ENCODE data around the gene AIF1.

Gene AIF1

GRCh38 chr6:31645325-31645724, 30.3 kb downstream of the AIF1 start:
- DNase-seq = no peak

GRCh38 chr6:31651602-31652191, 36.7 kb downstream of the AIF1 start:
- DNase-seq = no peak

DNA sequence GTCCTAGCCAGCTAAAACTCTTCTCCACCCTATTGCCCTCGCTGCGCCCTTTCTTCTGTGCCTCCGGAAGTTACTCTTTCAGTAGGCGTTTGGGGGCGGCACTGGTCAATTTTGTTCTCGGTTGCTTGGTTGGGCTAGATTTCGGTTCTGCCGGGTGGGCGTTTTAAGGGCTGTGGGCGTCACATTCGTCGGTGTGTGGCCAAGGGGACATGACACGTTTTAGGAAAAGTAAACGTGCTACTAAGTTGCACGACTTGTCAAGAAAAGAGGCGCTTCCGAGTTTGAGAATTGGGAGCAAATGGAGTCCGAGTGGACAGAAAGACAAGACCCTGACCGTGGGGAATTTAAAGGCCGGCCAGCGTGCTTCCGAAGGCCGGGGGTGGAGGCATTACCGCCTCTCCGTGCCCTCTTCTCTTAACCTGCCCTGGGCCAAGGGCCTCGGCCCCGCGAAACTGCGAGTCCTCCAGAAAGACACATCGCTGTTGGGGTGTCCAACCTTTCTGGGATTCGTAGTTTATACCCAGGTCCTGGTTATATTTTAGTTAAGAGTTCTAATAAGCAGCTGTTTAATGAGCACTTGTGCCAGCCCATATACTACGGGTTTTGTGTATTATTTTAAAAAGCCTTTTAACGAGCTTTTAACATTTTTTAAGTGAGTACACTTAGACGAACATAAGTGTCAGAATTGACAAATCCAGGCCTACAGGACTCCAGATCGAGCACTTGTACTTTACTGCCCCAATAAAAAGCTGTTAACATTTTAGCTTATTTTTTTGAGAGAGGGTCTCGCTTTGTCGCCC, 38.1 kb downstream of the AIF1 start:
- no peak for DNase-seq

- no peak for DNase-seq
These were observed 39.7 kb downstream of the AIF1 start for GRCh38 chr6:31654574-31655348.

DNA sequence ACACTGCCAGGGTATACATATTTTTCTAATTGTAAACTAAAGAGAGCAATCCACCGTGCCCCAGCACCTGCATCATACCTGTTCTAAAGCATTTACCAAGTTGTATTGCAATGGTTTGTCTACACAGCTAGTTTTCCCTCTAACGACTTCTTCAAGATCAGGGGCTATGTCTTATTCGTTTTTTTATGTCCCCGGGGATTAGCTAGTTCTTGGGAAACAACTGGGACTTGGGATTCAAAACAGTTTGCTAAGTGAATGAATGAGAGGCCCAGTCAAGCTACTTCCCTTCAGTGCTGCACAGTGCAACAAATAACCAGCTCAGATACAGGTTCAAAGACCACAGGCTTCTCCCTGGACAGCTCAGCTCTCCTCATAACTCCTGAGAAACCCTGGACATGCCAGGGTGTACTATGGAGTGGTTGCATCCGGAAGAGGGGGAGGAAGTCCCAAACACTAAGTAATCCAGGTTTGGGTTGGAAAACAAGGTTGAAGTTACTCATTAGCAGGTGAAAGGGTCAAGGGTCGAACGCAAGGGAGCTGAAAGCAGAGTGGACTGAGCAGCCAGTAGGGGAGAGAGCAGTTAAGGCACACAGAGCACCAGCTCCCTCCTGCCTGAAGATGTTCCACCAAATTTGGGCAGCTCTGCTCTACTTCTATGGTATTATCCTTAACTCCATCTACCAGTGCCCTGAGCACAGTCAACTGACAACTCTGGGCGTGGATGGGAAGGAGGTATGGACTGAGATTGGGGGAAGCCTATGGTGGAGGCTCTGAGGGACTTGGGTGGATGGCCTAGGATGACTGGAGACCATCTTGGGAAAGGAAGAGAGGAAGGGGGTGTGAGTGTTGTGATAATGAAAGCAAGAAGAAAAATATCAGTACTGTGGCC, 40.6 kb downstream of the AIF1 start, which contains the start of gene APOM:
APOM (plus strand) TSS at position 546 of the 889 bp plus-strand sequence; CDS start at position 619, 73 bp downstream.
- DNase-seq = no peak

DNA sequence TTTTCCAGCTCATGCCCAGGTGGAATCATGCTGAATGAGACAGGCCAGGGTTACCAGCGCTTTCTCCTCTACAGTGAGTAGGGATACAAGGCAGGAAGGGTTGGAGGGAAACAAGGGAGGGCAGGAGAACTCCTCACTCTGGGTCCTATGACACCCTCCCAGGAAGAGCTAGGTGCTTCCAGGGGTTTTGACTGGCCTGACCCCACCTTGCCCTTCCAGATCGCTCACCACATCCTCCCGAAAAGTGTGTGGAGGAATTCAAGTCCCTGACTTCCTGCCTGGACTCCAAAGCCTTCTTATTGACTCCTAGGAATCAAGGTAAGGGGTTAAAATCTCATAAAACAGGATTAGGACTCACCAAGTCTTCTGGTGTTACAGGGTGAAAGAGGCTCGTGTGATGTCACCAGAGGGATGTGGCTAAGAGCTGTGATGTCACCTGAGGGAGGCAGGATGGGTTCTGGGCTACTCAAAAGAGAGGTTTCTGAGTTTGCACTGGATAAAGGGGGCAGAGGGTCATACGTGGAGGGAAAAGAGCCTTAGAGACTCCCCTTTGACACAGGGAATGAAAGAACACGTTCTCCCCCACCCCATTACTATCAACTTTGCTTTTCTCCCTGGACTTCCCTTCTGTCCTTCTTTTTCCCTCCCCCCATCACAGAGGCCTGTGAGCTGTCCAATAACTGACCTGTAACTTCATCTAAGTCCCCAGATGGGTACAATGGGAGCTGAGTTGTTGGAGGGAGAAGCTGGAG, 42.5 kb downstream of the AIF1 start:
- no peak for DNase-seq

DNA sequence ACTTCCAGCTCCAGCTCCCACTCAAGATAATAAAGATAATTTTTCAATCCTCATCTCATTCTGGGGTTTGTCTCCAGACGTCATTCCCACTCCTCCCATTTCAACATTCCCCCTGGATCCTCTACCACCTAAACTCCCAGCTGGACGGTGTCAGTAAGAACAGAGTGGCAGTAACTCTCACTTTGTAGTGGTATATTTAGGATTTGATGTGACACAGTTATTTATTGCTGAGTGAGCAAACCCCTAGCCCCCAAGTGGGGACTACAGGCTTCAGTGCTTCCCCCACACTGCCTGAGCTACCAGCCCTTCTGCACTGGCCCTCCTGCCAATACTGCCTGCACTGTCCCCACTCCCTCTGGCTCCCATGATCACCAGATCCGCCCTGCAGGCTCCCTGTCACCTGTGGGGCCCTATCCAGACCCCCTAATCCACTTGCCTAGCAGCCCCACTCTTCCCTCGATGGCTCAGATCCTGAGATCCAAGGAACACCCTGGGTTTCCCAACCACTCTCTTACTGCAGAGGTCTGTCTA, 43.2 kb downstream of the AIF1 start:
- no peak for DNase-seq

DNA sequence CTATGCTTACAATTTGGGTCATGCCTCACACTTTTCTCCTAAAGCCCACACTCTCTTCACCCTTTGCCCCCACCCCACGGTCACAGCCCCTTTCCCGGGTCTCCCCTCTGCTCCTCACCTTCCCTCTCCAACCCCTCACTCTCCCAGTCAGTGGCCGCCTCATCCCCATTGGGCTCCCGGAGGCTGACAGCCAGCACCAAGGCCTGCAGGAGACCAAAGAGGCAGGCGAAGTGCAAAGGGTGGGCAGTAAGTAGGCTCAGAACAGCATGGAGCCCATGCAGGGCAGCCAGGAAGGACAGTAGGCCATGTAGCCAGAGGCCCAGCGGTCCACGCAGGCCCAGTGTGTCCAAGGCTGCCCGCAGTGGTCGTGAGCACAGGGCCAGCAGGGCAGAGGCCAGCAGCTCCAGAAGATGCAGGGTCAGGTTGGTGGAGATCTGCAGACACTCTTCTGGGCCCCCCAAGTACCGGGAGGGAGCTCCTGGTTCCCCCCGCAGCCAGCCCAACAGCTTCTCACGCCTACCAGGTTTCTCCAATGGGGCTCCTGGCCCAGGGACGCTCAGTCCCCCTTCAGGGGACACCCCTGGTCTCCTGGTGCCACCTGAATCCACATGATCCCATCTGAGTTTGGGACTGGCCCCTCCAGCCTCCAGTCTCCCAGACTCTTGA, 44.1 kb downstream of the AIF1 start:
- no peak for DNase-seq

DNA sequence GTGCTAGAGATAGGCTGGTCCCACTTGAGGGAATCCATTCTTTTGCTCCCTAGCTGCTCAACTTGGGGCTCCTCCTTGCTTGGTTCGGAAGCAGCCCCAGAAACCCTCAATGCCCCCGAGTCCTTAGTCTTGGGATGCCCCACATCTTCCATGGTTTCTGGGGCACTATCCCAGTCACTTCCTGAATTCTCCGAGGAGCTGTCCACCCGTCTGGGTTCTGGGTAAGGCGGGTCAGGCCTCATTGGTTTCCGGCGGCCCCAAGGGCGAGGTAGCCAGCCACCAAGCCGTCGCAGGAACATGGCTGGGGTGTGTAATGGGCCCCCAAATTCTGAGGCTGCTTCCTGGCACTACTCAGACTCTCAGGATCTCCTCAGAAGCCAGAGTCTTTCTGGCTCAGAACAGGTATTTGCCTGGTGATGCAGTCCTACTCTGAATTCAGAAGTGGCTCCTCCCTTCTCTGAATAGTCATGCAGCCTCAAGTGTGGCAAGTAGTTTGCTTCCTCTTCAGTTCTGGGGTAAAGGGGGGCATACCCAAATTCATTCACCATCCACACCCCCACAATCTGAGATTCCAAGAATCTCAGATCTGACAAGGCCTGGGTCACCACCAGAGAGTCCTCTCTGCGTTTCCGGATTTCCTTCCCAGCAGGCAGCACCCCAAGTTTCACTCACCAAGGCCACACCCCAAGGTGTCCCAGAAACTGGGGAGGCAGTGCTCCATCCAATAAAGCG, 44.8 kb downstream of the AIF1 start:
- DNase-seq = no peak

DNA sequence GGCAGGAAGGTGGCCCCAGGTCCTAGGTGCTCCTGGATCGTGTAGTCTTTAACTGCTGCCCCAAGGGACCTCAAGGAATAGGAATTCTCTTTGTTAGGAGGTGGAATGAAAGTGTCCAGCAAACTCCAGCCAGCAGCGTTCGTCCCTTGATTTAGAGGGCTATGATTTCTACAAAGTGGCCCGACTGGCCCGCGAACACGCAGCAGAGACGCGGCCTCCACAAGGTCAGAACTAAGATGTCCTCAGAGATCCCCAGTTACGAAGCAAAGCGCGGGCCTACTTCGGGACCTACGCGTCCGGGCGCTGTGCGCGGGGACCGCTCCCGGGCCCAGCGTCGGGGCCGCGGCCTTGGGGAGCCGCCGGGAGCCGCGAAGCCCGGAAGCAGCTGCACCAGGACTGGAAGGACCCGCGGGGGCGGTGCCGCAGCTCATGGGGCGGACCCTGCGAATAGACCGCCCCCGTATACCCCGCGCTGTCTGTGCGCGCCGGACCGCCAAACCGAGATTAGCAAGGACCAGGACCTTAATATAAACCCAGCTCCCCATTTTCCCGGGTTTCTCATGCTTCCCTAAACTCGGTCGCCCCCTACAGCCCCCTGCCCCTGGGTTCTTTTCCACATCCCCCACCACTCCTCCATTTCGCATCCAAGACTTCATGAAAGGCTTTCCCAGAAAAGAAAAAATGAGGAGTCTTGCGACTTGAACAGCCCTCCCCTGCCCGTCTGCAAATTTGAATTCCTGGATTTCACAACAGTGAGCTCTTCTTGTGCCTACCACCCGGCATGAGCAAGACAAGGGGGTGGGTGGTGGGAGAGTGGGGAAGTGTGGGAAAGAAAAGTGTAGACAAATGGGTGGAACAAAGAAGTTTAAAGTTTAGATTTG, 45.6 kb downstream of the AIF1 start, which contains the start of gene C6orf47:
C6orf47 (minus strand) TSS at position 398 of the 881 bp plus-strand sequence. CDS start 831 bp downstream, outside the sequence.
- peak; percentile 67 for DNase-seq

DNA sequence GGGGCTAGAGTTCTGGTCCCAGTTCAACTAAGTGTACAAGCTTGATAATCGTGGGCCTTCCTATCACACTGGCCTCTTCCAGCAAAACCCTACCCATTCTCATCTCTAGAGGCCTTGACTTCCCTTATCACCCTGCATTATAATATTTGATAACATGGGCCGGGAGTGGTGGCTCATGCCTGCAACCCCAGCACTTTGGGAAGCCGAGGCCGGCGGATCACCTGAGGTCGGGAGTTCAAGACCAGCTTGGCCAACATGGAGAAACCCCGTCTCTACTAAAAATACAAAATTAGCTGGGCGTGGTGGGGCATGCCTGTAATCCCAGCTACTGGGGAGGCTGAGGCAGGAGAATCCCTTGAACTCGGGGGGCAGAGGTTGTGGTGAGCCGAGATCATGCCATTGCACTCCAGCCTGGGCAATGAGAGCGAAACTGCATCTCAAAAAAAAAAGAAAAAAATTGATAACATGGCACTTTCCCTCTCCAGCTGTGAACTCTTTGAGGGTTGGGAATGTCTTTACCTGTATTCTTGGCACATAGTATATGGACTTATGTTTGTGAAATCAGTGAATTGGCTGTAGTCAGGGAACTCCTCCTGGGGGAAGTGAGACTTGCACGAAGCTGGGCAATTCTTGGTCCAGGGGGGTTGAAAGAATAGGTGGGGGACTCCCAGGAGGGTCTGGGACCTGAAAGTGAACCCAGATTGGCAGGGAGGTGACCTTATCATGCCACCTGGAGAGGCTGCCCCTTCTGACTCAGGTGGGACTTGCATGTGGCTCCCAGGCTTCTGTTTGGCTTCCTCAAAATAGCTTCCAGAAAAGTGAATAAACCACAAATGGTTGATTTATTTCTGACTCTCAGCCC, 46.5 kb downstream of the AIF1 start:
- no peak for DNase-seq

GRCh38 chr6:31662124-31662723, 47.2 kb downstream of the AIF1 start:
- DNase-seq = no peak

GRCh38 chr6:31663126-31663960, 48.3 kb downstream of the AIF1 start:
- DNase-seq = no peak

- no peak for DNase-seq
These were observed 49.1 kb downstream of the AIF1 start for GRCh38 chr6:31663961-31664789.

DNA sequence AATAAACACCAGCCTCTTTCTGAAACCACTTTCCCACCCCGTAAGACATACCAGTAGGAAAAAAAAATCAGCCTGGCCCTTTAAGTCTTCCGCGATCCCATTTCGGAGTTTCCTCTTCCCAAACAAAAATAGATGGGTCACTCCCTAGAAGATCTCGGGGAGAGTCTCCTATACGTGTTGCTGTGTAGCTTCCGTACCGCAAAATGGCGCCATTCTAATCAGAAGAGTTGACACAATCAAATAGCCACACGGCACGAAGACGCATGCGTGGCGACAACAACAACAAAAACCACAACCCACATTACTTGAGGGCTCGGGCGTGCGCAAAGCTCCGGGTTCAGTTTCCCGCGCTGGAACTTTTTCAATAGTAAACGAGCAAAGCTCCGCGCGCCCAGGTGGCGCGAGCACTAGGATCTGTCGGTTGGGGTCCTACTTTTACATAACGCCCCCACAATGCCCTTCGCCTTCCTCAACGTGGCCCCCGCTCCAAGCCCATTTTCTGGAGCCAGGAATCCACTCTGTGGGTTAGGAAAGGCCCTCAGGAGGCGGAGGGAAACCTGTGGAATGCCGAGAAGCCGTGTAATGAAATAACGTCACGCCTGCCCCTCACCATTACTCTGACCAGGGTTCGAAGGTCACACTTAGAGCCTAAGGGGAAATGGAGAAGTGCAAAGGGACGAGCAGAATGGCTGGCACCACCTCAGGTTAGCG, 49.9 kb downstream of the AIF1 start, which contains the start of gene GPANK1:
GPANK1 (minus strand) TSS at position 208 of the 711 bp plus-strand sequence. CDS start 519 bp downstream, outside the sequence.
- DNase-seq = peak; percentile 83

All from activated CD4-positive, alpha-beta T cell treated with anti-CD3 and anti-CD28 coated beads for 1 hour (primary cell).